Peyer's patch (tissue), 4 donors: Measurements from ENCODE around the gene JAZF1. TPM values are rescaled to one million over a fixed set of nuclear protein-coding genes. Genes with fewer than 3 reads are reported as not detected.

ENCODE experiments used
- DNase-seq, 3 donors: peaks; one replicate each; pipeline ENCODE4 v3.0.0-alpha.2; 2017 to 2019
- H3K27ac ChIP-seq, 4 donors: fragments of 200-600 bp; sonication (generic); one replicate each; pipeline ENCODE4 v1.5.1; 2016 to 2019
- H3K27me3 ChIP-seq, 2 donors: fragments of 200-600 bp; sonication (generic); one replicate each; pipeline ENCODE4 v1.5.1; 2019
- H3K36me3 ChIP-seq, 3 donors: fragments of 200-600 bp; sonication (generic); one replicate each; pipeline ENCODE4 v1.5.1; 2016 to 2019
- H3K4me1 ChIP-seq, 4 donors: fragments of 200-600 bp; sonication (generic); one replicate each; pipeline ENCODE4 v1.5.1; 2016 to 2019
- H3K4me3 ChIP-seq, 4 donors: fragments of 200-600 bp; sonication (generic); 1 replicate in 3 of 4; 2 replicates in 1 of 4; pipeline ENCODE4 v1.5.1; 2016 to 2019; ENCODE audit warnings: mild to moderate bottlenecking in 1 of 4
- H3K9me3 ChIP-seq, 4 donors: fragments of 200-600 bp; sonication (generic); one replicate each; pipeline ENCODE4 v1.5.1; 2016 to 2019; ENCODE audit warnings: mild to moderate bottlenecking in 1 of 4
- POLR2A ChIP-seq, 2 donors: fragments of 450-650 bp; IDR thresholded peaks; one replicate each; pipeline ENCODE4 v1.5.1; 2017; ENCODE audit warnings: antibody characterized with exemption in 2 of 2, mild to moderate bottlenecking in 2 of 2, moderate library complexity in 2 of 2
- total RNA-seq, 4 donors: library from RNA; depleted of rRNA; stranded (reverse); fragments of >200 nt; gene quantifications; one replicate each; pipeline ENCODE4 v1.1.0, GENCODE V29; 2016
- TF ChIP-seq, protein P1 (sequence below), 6 experiments: fragments of 450-650 bp in 4 of 6; fragments of 200-600 bp in 2 of 6; sonication (generic) in 1 of 6; IDR thresholded peaks; one replicate each; pipeline ENCODE4 v1.5.1; 2017 to 2019; ENCODE audit warnings: antibody characterized with exemption in 6 of 6, mild to moderate bottlenecking in 3 of 6, moderate library complexity in 1 of 6

The JAZF1 gene
- total RNA-seq, 4 donors from 2014 or later, result 1.9 to 15.7 (median 2.6) TPM

DNA sequence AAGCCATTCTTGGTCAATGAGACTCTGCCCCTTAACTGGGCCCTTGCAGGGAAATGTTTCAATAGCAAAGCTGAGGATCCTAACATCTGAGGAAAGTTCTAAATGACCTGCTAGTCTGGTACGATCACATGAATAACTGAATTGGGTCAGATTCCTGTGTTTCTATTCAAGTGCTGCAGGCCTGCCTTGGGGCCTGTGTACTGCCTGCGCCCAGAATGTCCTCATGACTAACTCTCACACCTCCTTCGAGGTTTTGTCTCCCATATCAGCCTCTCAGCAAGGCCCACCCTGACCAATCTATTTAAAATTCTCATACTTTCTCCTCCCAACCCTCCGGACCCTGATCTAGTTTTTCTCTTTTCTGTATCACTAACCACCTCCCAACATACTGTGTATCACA is 4.4 kb downstream of the JAZF1 start:
- Histone ChIP-seq H3K9me3 (no peaks in the 10 kb centered on the region), H3K36me3 (no peaks in the 10 kb centered on the region), H3K4me1 (peaks cover 0 to 8% (median 2%) of the 10 kb centered on the region in 4 donors), H3K4me3 (no peak overlapping the region), H3K27ac (no peak overlapping the region), H3K27me3 (no peaks in the 10 kb centered on the region)
- TF ChIP-seq POLR2A (IDR thresholded peaks at IDR 0.05), result no peak
- TF ChIP-seq, protein P1, sequence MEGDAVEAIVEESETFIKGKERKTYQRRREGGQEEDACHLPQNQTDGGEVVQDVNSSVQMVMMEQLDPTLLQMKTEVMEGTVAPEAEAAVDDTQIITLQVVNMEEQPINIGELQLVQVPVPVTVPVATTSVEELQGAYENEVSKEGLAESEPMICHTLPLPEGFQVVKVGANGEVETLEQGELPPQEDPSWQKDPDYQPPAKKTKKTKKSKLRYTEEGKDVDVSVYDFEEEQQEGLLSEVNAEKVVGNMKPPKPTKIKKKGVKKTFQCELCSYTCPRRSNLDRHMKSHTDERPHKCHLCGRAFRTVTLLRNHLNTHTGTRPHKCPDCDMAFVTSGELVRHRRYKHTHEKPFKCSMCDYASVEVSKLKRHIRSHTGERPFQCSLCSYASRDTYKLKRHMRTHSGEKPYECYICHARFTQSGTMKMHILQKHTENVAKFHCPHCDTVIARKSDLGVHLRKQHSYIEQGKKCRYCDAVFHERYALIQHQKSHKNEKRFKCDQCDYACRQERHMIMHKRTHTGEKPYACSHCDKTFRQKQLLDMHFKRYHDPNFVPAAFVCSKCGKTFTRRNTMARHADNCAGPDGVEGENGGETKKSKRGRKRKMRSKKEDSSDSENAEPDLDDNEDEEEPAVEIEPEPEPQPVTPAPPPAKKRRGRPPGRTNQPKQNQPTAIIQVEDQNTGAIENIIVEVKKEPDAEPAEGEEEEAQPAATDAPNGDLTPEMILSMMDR (IDR thresholded peaks at IDR 0.05), result no peak
- no peak for DNase-seq

DNA sequence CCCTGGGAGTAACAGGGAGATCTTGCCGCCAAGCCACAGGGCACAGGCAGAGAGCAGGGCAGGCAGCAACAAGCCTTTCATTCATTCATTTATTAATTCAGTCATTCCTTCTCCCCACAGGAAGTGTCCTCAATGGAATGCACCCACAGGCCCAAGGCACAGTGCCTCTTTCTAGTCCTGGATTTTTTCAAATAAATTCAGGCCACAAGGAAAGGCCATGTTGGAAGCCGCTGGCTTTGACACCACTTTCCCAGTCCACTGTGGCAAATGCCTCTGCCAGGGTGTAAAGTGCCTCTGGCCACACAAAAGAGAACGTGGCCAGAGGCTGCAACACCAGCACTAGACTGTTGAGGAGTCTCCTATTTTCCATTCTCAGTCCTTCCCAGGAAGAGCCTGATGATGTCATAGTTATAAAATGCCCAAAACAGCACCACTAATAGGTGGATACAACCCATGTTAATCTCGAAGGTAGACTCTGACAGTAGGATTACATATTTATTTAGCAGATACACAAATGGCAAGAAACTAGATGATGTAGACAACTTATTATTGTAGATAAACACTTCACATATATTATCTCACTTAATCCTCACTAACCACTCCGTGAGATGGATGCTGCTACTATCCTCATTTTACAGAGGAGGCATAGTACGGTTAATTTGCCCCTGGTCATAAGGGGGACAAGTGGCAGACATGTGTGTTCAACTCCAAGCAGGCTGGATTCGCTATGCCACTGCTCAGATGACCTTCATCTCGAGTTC is 5.5 kb downstream of the JAZF1 start:
- no peak for TF ChIP-seq POLR2A (IDR thresholded peaks at IDR 0.05)
- TF ChIP-seq, protein P1 (IDR thresholded peaks at IDR 0.05), result no peak
- Histone ChIP-seq H3K9me3 (no peaks in the 10 kb centered on the region), H3K4me3 (no peak overlapping the region), H3K27ac (no peak overlapping the region), H3K4me1 (peaks cover 0 to 3% (median 0%) of the 10 kb centered on the region in 4 donors), H3K36me3 (no peaks in the 10 kb centered on the region), H3K27me3 (no peaks in the 10 kb centered on the region)
- DNase-seq, result no peak

DNA sequence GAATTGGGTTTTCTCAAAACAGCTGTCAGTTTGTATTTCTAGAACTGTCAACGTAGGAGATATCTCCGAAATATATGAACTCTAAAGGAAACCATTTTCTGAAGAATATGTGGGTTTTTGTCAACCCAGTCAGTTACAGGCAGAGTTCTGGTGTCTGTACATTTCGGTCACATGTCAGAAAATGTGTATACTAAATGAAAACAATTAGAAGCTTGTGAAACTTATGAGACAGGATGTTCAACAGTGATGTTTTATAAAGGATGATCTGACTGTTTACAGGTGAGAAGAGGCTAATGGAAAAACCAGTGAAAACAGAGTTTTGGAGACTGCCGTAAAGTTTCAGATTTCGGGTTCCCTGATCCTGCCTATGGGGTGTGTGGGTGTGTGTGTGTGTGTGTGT is 6.2 kb downstream of the JAZF1 start:
- no peaks in the 10 kb centered on the region for H3K27me3 ChIP-seq
- H3K4me1 ChIP-seq, result peaks cover 0 to 3% (median 0%) of the 10 kb centered on the region in 4 donors
- H3K36me3 ChIP-seq, result no peaks in the 10 kb centered on the region
- no peak for TF ChIP-seq POLR2A (IDR thresholded peaks at IDR 0.05)
- TF ChIP-seq, protein P1 (IDR thresholded peaks at IDR 0.05), result no peak
- H3K4me3 ChIP-seq, result no peak overlapping the region
- no peaks in the 10 kb centered on the region for H3K9me3 ChIP-seq
- no peak for DNase-seq
- no peak overlapping the region for H3K27ac ChIP-seq

DNA sequence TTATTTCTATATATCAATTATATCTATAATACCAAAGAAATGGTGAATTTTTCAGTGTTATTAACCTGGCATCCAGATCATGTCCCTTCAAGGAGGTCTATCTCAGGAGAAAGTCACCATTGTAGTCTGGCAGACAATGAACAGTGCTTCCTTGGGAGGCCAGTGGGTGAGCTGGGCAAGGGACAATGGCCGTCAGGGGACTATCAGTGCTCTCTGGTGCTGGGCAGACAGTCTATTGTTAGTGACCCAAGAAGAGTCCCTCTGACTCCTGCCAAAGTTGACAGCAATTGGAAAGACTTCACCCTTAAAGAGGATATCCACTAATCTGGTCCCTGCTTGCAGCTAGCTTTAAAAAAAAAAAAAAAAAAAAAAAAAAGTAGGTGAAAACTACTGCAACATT is 7.1 kb downstream of the JAZF1 start:
- H3K9me3 ChIP-seq, result no peaks in the 10 kb centered on the region
- H3K27ac ChIP-seq, result no peak overlapping the region
- no peak for DNase-seq
- H3K4me3 ChIP-seq, result no peak overlapping the region
- H3K4me1 ChIP-seq, result peaks cover 0 to 3% (median 0%) of the 10 kb centered on the region in 4 donors
- no peak for TF ChIP-seq POLR2A (IDR thresholded peaks at IDR 0.05)
- TF ChIP-seq, protein P1 (IDR thresholded peaks at IDR 0.05), result no peak
- no peaks in the 10 kb centered on the region for H3K27me3 ChIP-seq
- no peaks in the 10 kb centered on the region for H3K36me3 ChIP-seq

DNA sequence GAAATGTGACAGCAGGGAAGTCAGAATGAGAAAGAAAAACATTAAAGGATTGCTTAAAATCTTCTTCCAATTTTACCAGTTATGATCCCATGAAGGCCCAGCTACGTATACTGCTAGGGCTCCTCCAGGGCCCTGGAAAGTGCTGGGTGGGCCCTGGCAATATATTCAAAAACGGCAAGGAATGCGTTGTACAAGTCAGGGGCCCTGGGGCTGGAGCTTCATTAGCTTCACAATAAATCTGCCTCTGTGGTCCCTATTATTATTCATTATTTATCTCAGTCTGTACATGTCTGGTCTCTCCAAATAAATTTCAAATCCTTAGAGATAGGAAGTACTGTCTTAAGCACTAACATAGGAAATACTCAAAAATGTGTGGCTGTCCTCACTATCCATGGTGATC is 7.6 kb downstream of the JAZF1 start:
- Histone ChIP-seq H3K36me3 (no peaks in the 10 kb centered on the region), H3K4me1 (peaks cover 0 to 3% (median 0%) of the 10 kb centered on the region in 4 donors), H3K27ac (no peak overlapping the region), H3K9me3 (no peaks in the 10 kb centered on the region), H3K27me3 (no peaks in the 10 kb centered on the region), H3K4me3 (no peak overlapping the region)
- TF ChIP-seq, protein P1 (IDR thresholded peaks at IDR 0.05), result no peak
- TF ChIP-seq POLR2A (IDR thresholded peaks at IDR 0.05), result no peak
- no peak for DNase-seq
